Dermis blood vessel endothelial cell (primary cell): ENCODE measurements around the gene C1orf146. TPM values are rescaled to one million over a fixed set of nuclear protein-coding genes. Genes with fewer than 3 reads are reported as not detected.
"Not testable (repeated sequence)": the region's sequence is repeated elsewhere in the genome, so short reads cannot be mapped to it uniquely, and the experiment has no call there.

Experiments
- DNase-seq: peaks from one replicate; pipeline ENCODE4 v3.0.0; 2010
- total RNA-seq: library from RNA; depleted of rRNA; stranded (reverse); fragments of >200 nt; gene quantifications from 2 replicates; pipeline ENCODE4 v1.2.3, GENCODE V29; 2014

The C1orf146 gene
- total RNA-seq, 1 donor from 2014 or later = not detected

- no peak for DNase-seq
These were observed 58.4 kb downstream of the C1orf146 start for GRCh38 chr1:92276082-92276481.

- peak; percentile 55 for DNase-seq
These were observed 59.5 kb downstream of the C1orf146 start for GRCh38 chr1:92277105-92277723.

- not testable (repeated sequence) for DNase-seq
These were observed 62.1 kb downstream of the C1orf146 start for GRCh38 chr1:92279781-92280180.

- not testable (repeated sequence) for DNase-seq
These were observed 63.7 kb downstream of the C1orf146 start for GRCh38 chr1:92281411-92281810.

- DNase-seq = peak; percentile 79
These were observed 73.8 kb downstream of the C1orf146 start for GRCh38 chr1:92291372-92291999.

Other genes with a start within 250 kb of the C1orf146 start
- 8.9 and 13.4 TPM in 2 replicates for gene EPHX4, start 187.9 kb upstream of the C1orf146 start, total RNA-seq
- not detected in 2 replicates for gene SETSIP, start 142.5 kb upstream of the C1orf146 start, total RNA-seq
- gene BTBD8, start 137.6 kb upstream of the C1orf146 start, total RNA-seq = 2.7 and 6.1 TPM in 2 replicates
- 7.8 and 9.9 TPM in 2 replicates for gene GLMN, start 81.1 kb downstream of the C1orf146 start, total RNA-seq
- gene RPAP2, start 81.1 kb downstream of the C1orf146 start, total RNA-seq = 14.0 and 22.8 TPM in 2 replicates